CD4-positive, alpha-beta T cell (primary cell): ENCODE results near the gene ZPBP2. TPM values are rescaled to one million over a fixed set of nuclear protein-coding genes. Genes with fewer than 3 reads are reported as not detected.

Experiments used
- ATAC-seq: fragments of 200-7000 bp; cut with Tn5 transposase; one replicate; pipeline ENCODE4 v1.10.0; 2022; ENCODE audit warnings: mild to moderate bottlenecking; ENCODE audit not compliant: poor library complexity
- CTCF ChIA-PET: fragments of 350-600 bp; sonication (Branson Sonifier 250); formaldehyde crosslinking; loops from one replicate; lab custom pipeline; 2021; ENCODE audit warnings: antibody characterized with exemption, inconsistent platforms; lab: Charles Lee
- POLR2A ChIA-PET: fragments of 350-600 bp; sonication (Branson Sonifier 250); formaldehyde crosslinking; loops from one replicate; lab custom pipeline; 2021; ENCODE audit warnings: antibody characterized with exemption, inconsistent platforms; lab: Charles Lee
- DNase-seq, 14 experiments: peaks; one replicate each; pipeline ENCODE4 v3.0.0-alpha.2; 2013 to 2020; ENCODE audit warnings: mixed read lengths in 2 of 14
- H3K27ac ChIP-seq, 2 donors: one replicate each; pipeline versions ENCODE4 v1.5.1 to v1.7.0; 2013; ENCODE audit warnings: low read length in 2 of 2, low read depth in 1 of 2, mild to moderate bottlenecking in 1 of 2
- H3K27me3 ChIP-seq, 2 experiments: 1 replicate in 1 of 2; 2 replicates in 1 of 2; pipeline versions ENCODE4 v1.6.1 to v1.7.0; 2013; ENCODE audit warnings: low read length in 2 of 2, control low read depth in 1 of 2, mild to moderate bottlenecking in 1 of 2, moderate library complexity in 1 of 2; ENCODE audit not compliant: insufficient read depth in 2 of 2, control insufficient read depth in 1 of 2
- H3K36me3 ChIP-seq: one replicate; pipeline ENCODE4 v1.6.1; 2013; ENCODE audit warnings: low read length, control low read depth; ENCODE audit not compliant: insufficient read depth
- H3K4me1 ChIP-seq: one replicate; pipeline ENCODE4 v1.6.1; 2013; ENCODE audit warnings: low read length, control low read depth; ENCODE audit not compliant: insufficient read depth
- H3K4me3 ChIP-seq: one replicate; pipeline ENCODE4 v1.5.1; 2013; ENCODE audit warnings: mild to moderate bottlenecking, low read length, moderate library complexity
- H3K9me3 ChIP-seq, 2 experiments: 1 replicate in 1 of 2; 2 replicates in 1 of 2; pipeline versions ENCODE4 v1.6.1 to v1.7.0; 2013; ENCODE audit warnings: low read length in 2 of 2, mild to moderate bottlenecking in 2 of 2, control low read depth in 1 of 2, moderate library complexity in 1 of 2; ENCODE audit not compliant: control insufficient read depth in 1 of 2, insufficient read depth in 1 of 2
- H3K27ac Mint-ChIP-seq: one replicate; pipeline ENCODE4 v1.8.0; 2020; ENCODE audit warnings: mixed read lengths
- H3K27me3 Mint-ChIP-seq: one replicate; pipeline ENCODE4 v1.8.0; 2021; ENCODE audit warnings: mixed read lengths
- H3K36me3 Mint-ChIP-seq: one replicate; pipeline ENCODE4 v1.8.0; 2021; ENCODE audit warnings: low read depth, mixed read lengths
- H3K4me1 Mint-ChIP-seq: one replicate; pipeline ENCODE4 v1.8.0; 2021; ENCODE audit warnings: low read depth, mixed read lengths
- H3K4me3 Mint-ChIP-seq: one replicate; pipeline ENCODE4 v1.8.0; 2020; ENCODE audit warnings: mild to moderate bottlenecking, mixed read lengths
- H3K9me3 Mint-ChIP-seq: one replicate; pipeline ENCODE4 v1.8.0; 2020; ENCODE audit warnings: mixed read lengths
- CTCF ChIP-seq: fragments of 200-600 bp; IDR thresholded peaks from one replicate; pipeline ENCODE4 v1.8.0; 2022; ENCODE audit warnings: antibody characterized with exemption, mild to moderate bottlenecking
- intact Hi-C, 2 experiments: fragments of 100-400 bp; cut with DNase I in 1 of 2; cut with micrococcal nuclease in 1 of 2; formaldehyde crosslinking; loops; one replicate each; pipeline versions ENCODE4 v1.15.1 to v1.9.0; 2023 to 2025; cut with DNase I, micrococcal nuclease
- total RNA-seq, 174 experiments: library from RNA in 2 of 174; stranded (reverse) in 2 of 174; gene quantifications; one replicate each; pipeline ENCODE4 v1.2.3 and lab custom pipeline; 2021 to 2026

ZPBP2 gene
- total RNA-seq, 2 experiments from 2014 or later: not detected

- peak; percentile 54 for TF ChIP-seq CTCF
- peak; percentile 75 for ATAC-seq
- Mint-ChIP-seq H3K4me1 (peaks cover 81% of the 10 kb centered on the region), H3K27me3 (no peaks in the 10 kb centered on the region), H3K9me3 (no peaks in the 10 kb centered on the region), H3K4me3 (peak within 1 kb of the TSS; percentile 96), H3K36me3 (peaks cover 14% of the 10 kb centered on the region), H3K27ac (peak within 1 kb of the TSS; percentile 94)
- intact Hi-C loops: loop anchor here (1.0 to 10.0 kb wide), 12 partner anchors 17 to 241 kb away; partner anchors contain the start of genes MIEN1 (in 1 of the 2), PPP1R1B (in 1 of the 2) and STARD3 (in 1 of the 2)
- H3K4me1 ChIP-seq: peaks cover 37% of the 10 kb centered on the region
- ChIA-PET CTCF (interaction anchor here (0.6 to 6.9 kb wide), 21 partner anchors 10 to 242 kb away, joined by 3 to 52 read pairs (median 8); partner anchors contain the start of genes MIEN1 and PSMD3), POLR2A (interaction anchor here (0.6 to 6.6 kb wide), 19 partner anchors 15 to 241 kb away, joined by 3 to 52 read pairs (median 4); partner anchors contain the start of genes MIEN1, ORMDL3 and PSMD3)
- H3K27me3 ChIP-seq: no peaks in the 10 kb centered on the region
- DNase-seq: peak; percentile 55 to 95 (median 73)
- H3K4me3 ChIP-seq: peak within 1 kb of the TSS; percentile 80
- peak within 1 kb of the TSS; percentile 88 to 89 for H3K27ac ChIP-seq
- peaks cover 0 to 5% of the 10 kb centered on the region in 2 experiments for H3K9me3 ChIP-seq
- peaks cover 6% of the 10 kb centered on the region for H3K36me3 ChIP-seq
These were observed 3.9 kb upstream of the ZPBP2 start, which contains the start of gene IKZF3 for GRCh38 chr17:39863918-39864746. Gene IKZF3 (minus strand): TSS chr17:39864312. CDS start chr17:39864126, 186 bp downstream.

GRCh38 chr17:39866013-39866730, 1.8 kb upstream of the ZPBP2 start:
- POLR2A ChIA-PET: interaction anchor here (0.7 to 6.6 kb wide), 3 partner anchors 42 to 111 kb away, joined by 3 to 52 read pairs (median 32); no protein-coding TSS in a partner anchor
- no peak for TF ChIP-seq CTCF
- no peak for ATAC-seq
- Histone ChIP-seq H3K4me3 (no peak overlapping the region), H3K27ac (no peak overlapping the region), H3K36me3 (no peaks in the 10 kb centered on the region), H3K9me3 (peaks cover 0 to 5% of the 10 kb centered on the region in 2 experiments), H3K27me3 (no peaks in the 10 kb centered on the region), H3K4me1 (peaks cover 32% of the 10 kb centered on the region)
- Mint-ChIP-seq H3K4me3 (peak overlapping the region; percentile 30), H3K4me1 (peaks cover 71% of the 10 kb centered on the region), H3K27me3 (no peaks in the 10 kb centered on the region), H3K27ac (peak overlapping the region; percentile 94), H3K9me3 (no peaks in the 10 kb centered on the region), H3K36me3 (peaks cover 14% of the 10 kb centered on the region)
- CTCF ChIA-PET: interaction anchor here (0.6 to 6.9 kb wide), 3 partner anchors 112 to 244 kb away, joined by 3 to 52 read pairs (median 21); partner anchors contain the start of gene MIEN1
- DNase-seq: no peak
- intact Hi-C loops: loop anchor here in 1 of 2 experiments (10.0 kb wide), 1 partner anchor 241 kb away; the partner anchor contains the start of gene PPP1R1B
